ENCODE results near the gene STAM2. TPM values are rescaled to one million over a fixed set of nuclear protein-coding genes. Genes with fewer than 3 reads are reported as not detected.
"Not testable (repeated sequence)": the region's sequence is repeated elsewhere in the genome, so short reads cannot be mapped to it uniquely, and the experiment has no call there.

Gene STAM2
- total RNA-seq, 2 experiments from 2014 or later = 13.8 to 16.2 TPM

- no peak for DNase-seq
- H3K27me3 Mint-ChIP-seq = no peaks in the 10 kb centered on the region
- peaks cover 21% of the 10 kb centered on the region for H3K36me3 Mint-ChIP-seq (ENCODE audit: low read depth)
- no peak overlapping the region for H3K27ac Mint-ChIP-seq
- peaks cover 2% of the 10 kb centered on the region for H3K4me1 Mint-ChIP-seq
- ChIA-PET POLR2A (no interaction called here), CTCF (interaction anchor here (1.3 kb wide), 1 partner anchor 9 kb away, joined by 4 read pairs; no protein-coding TSS in a partner anchor)
- H3K4me3 Mint-ChIP-seq = no peak overlapping the region
- no peaks in the 10 kb centered on the region for H3K9me3 Mint-ChIP-seq
These were observed 53.4 kb downstream of the STAM2 start for GRCh38 chr2:152122161-152122560.

GRCh38 chr2:152120430-152120829 lies 55.1 kb downstream of the STAM2 start:
- Mint-ChIP-seq H3K27ac (no peak overlapping the region), H3K4me3 (no peak overlapping the region), H3K9me3 (no peaks in the 10 kb centered on the region), H3K36me3 (ENCODE audit: low read depth) (peaks cover 24% of the 10 kb centered on the region), H3K27me3 (no peaks in the 10 kb centered on the region), H3K4me1 (no peaks in the 10 kb centered on the region)
- no peak for DNase-seq
- POLR2A ChIA-PET = no interaction called here
- CTCF ChIA-PET = interaction anchor here (0.6 to 1.4 kb wide), 3 partner anchors 45 to 740 kb away, joined by 3 read pairs; no protein-coding TSS in a partner anchor

GRCh38 chr2:152115952-152116351 lies 59.6 kb downstream of the STAM2 start:
- Mint-ChIP-seq H3K9me3 (no peaks in the 10 kb centered on the region), H3K36me3 (ENCODE audit: low read depth) (peaks cover 11% of the 10 kb centered on the region), H3K4me3 (no peak overlapping the region), H3K4me1 (no peaks in the 10 kb centered on the region), H3K27me3 (no peaks in the 10 kb centered on the region), H3K27ac (no peak overlapping the region)
- ChIA-PET POLR2A (no interaction called here), CTCF (no interaction called here)
- DNase-seq = no peak

- Mint-ChIP-seq H3K36me3 (ENCODE audit: low read depth) (peaks cover 9% of the 10 kb centered on the region), H3K27ac (no peak overlapping the region), H3K27me3 (no peaks in the 10 kb centered on the region), H3K4me1 (no peaks in the 10 kb centered on the region), H3K9me3 (no peaks in the 10 kb centered on the region), H3K4me3 (no peak overlapping the region)
- DNase-seq = no peak
- ChIA-PET POLR2A (no interaction called here), CTCF (interaction anchor here (1.4 kb wide), 1 partner anchor 8 kb away, joined by 4 read pairs; no protein-coding TSS in a partner anchor)
These were observed 61.2 kb downstream of the STAM2 start for GRCh38 chr2:152114366-152114765.

GRCh38 chr2:152107140-152107539 lies 68.4 kb downstream of the STAM2 start:
- CTCF ChIA-PET; H3K36me3 Mint-ChIP-seq (ENCODE audit: low read depth); H3K4me3 Mint-ChIP-seq; H3K27me3 Mint-ChIP-seq; POLR2A ChIA-PET; H3K27ac Mint-ChIP-seq; H3K9me3 Mint-ChIP-seq; H3K4me1 Mint-ChIP-seq; DNase-seq: not testable (repeated sequence)

GRCh38 chr2:152106464-152106863 lies 69.1 kb downstream of the STAM2 start:
- DNase-seq = no peak
- POLR2A ChIA-PET = no interaction called here
- Mint-ChIP-seq H3K27ac (no peak overlapping the region), H3K36me3 (ENCODE audit: low read depth) (no peaks in the 10 kb centered on the region), H3K27me3 (peaks cover 14% of the 10 kb centered on the region), H3K9me3 (no peaks in the 10 kb centered on the region), H3K4me1 (no peaks in the 10 kb centered on the region), H3K4me3 (no peak overlapping the region)
- CTCF ChIA-PET = no interaction called here

GRCh38 chr2:152103271-152103670 lies 72.3 kb downstream of the STAM2 start:
- Mint-ChIP-seq H3K36me3 (ENCODE audit: low read depth) (no peaks in the 10 kb centered on the region), H3K4me3 (no peak overlapping the region), H3K27me3 (peaks cover 33% of the 10 kb centered on the region), H3K9me3 (no peaks in the 10 kb centered on the region), H3K27ac (no peak overlapping the region), H3K4me1 (peaks cover 6% of the 10 kb centered on the region)
- ChIA-PET POLR2A (no interaction called here), CTCF (no interaction called here)
- DNase-seq = no peak

GRCh38 chr2:152100961-152101360 lies 74.6 kb downstream of the STAM2 start:
- Mint-ChIP-seq H3K27me3 (peaks cover 51% of the 10 kb centered on the region), H3K4me1 (peaks cover 16% of the 10 kb centered on the region), H3K4me3 (no peak overlapping the region), H3K27ac (no peak overlapping the region), H3K36me3 (ENCODE audit: low read depth) (peaks cover 3% of the 10 kb centered on the region), H3K9me3 (no peaks in the 10 kb centered on the region)
- POLR2A ChIA-PET = no interaction called here
- CTCF ChIA-PET = no interaction called here
- DNase-seq = no peak

GRCh38 chr2:152099367-152100050 lies 76.1 kb downstream of the STAM2 start:
- peaks cover 3% of the 10 kb centered on the region for H3K36me3 Mint-ChIP-seq (ENCODE audit: low read depth)
- DNase-seq = no peak
- POLR2A ChIA-PET = no interaction called here
- peaks cover 16% of the 10 kb centered on the region for H3K4me1 Mint-ChIP-seq
- H3K27me3 Mint-ChIP-seq = peaks cover 58% of the 10 kb centered on the region
- H3K27ac Mint-ChIP-seq = no peak overlapping the region
- H3K4me3 Mint-ChIP-seq = peak overlapping the region; percentile 71
- H3K9me3 Mint-ChIP-seq = no peaks in the 10 kb centered on the region
- CTCF ChIA-PET = no interaction called here

- H3K27ac Mint-ChIP-seq = no peak within 1 kb of the TSS
- DNase-seq = peak; percentile 17
- ChIA-PET CTCF (no interaction called here), POLR2A (no interaction called here)
- peaks cover 64% of the 10 kb centered on the region for H3K27me3 Mint-ChIP-seq
- peaks cover 3% of the 10 kb centered on the region for H3K36me3 Mint-ChIP-seq (ENCODE audit: low read depth)
- H3K4me3 Mint-ChIP-seq = peak within 1 kb of the TSS; percentile 71
- peaks cover 16% of the 10 kb centered on the region for H3K4me1 Mint-ChIP-seq
- no peaks in the 10 kb centered on the region for H3K9me3 Mint-ChIP-seq
These were observed 76.8 kb downstream of the STAM2 start, which contains the start of gene CACNB4 for GRCh38 chr2:152098496-152099366. TSS of gene CACNB4 (minus strand) at chr2:152099044.

- ChIA-PET CTCF (no interaction called here), POLR2A (no interaction called here)
- peaks cover 16% of the 10 kb centered on the region for H3K4me1 Mint-ChIP-seq
- H3K4me3 Mint-ChIP-seq = peak overlapping the region; percentile 61
- DNase-seq = no peak
- H3K36me3 Mint-ChIP-seq (ENCODE audit: low read depth) = peaks cover 3% of the 10 kb centered on the region
- H3K9me3 Mint-ChIP-seq = no peaks in the 10 kb centered on the region
- H3K27me3 Mint-ChIP-seq = peaks cover 69% of the 10 kb centered on the region
- H3K27ac Mint-ChIP-seq = no peak overlapping the region
These were observed 77.6 kb downstream of the STAM2 start for GRCh38 chr2:152097801-152098495.

- Mint-ChIP-seq H3K27me3 (peaks cover 66% of the 10 kb centered on the region), H3K36me3 (ENCODE audit: low read depth) (peaks cover 3% of the 10 kb centered on the region), H3K27ac (no peak overlapping the region), H3K9me3 (no peaks in the 10 kb centered on the region), H3K4me3 (peak overlapping the region; percentile 61), H3K4me1 (peaks cover 16% of the 10 kb centered on the region)
- CTCF ChIA-PET = no interaction called here
- no peak for DNase-seq
- POLR2A ChIA-PET = no interaction called here
These were observed 78.2 kb downstream of the STAM2 start for GRCh38 chr2:152097290-152097800.

- no peak for DNase-seq
- H3K9me3 Mint-ChIP-seq = no peaks in the 10 kb centered on the region
- H3K4me1 Mint-ChIP-seq = peaks cover 16% of the 10 kb centered on the region
- H3K27me3 Mint-ChIP-seq = peaks cover 52% of the 10 kb centered on the region
- CTCF ChIA-PET = no interaction called here
- H3K27ac Mint-ChIP-seq = no peak overlapping the region
- peaks cover 3% of the 10 kb centered on the region for H3K36me3 Mint-ChIP-seq (ENCODE audit: low read depth)
- H3K4me3 Mint-ChIP-seq = no peak overlapping the region
- POLR2A ChIA-PET = no interaction called here
These were observed 80.4 kb downstream of the STAM2 start for GRCh38 chr2:152095146-152095545.
